Stimulated activated CD4-positive, alpha-beta T cell treated with anti-CD3 and anti-CD28 coated beads, Interleukin-15, amount 100 ng/mL, for 24 hours (primary cell): ENCODE data around the gene CNTROB.
"Not testable (repeated sequence)": the region's sequence is repeated elsewhere in the genome, so short reads cannot be mapped to it uniquely, and the experiment has no call there.

Experiments used
- DNase-seq: peaks from one replicate; pipeline ENCODE4 v3.0.0-alpha.2; 2020

The CNTROB gene

DNA sequence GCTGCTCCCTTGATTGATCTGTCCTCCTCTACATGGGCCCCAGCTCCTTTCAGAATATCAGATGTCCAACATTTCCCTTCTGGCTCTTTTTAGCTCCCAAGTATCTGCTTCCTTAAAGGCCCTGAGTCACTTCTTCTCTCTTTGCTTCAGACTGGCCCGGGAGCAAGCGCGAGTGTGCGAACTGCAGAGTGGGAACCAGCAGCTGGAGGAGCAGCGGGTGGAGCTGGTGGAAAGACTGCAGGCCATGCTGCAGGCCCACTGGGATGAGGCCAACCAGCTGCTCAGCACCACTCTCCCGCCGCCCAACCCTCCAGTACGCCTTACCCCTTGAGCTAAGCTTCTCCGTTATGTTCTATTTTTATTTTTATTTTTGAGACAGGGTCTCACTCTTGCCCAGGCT lies 12.3 kb downstream of the CNTROB start:
- no peak for DNase-seq

DNA sequence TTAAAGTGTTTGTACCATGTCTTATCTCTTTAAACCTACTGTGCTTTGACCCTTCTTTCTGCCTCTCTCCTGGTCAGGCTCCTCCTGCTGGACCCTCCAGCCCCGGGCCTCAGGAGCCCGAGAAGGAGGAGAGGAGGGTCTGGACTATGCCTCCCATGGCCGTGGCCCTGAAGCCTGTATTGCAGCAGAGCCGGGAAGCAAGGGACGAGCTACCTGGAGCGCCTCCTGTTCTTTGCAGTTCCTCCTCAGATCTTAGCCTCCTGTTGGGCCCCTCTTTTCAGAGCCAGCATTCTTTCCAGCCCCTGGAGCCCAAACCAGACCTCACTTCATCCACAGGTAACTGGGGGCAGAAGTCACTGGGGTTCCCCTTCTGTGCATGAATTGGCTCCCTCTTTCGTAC lies 13.6 kb downstream of the CNTROB start:
- DNase-seq: no peak

GRCh38 chr17:7946441-7946840 lies 14.4 kb downstream of the CNTROB start:
- DNase-seq: no peak

DNA sequence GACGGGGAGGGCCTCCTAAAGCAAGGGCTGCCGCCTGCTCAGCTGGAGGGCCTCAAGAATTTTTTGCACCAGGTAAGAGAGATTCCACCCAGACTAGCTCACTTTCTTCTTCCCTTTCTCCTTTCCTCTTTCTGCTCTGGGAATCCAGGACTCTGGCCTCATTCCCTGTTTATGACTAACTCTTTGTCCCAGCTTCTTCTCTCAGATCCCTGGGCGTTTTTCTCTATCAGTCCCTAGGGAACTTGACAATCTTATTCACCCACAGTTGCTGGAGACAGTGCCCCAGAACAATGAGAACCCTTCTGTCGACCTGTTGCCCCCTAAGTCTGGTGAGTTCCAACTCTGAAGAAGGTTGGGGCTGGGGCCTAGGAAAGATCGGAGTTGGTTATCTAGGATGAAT lies 15.6 kb downstream of the CNTROB start:
- no peak for DNase-seq

DNA sequence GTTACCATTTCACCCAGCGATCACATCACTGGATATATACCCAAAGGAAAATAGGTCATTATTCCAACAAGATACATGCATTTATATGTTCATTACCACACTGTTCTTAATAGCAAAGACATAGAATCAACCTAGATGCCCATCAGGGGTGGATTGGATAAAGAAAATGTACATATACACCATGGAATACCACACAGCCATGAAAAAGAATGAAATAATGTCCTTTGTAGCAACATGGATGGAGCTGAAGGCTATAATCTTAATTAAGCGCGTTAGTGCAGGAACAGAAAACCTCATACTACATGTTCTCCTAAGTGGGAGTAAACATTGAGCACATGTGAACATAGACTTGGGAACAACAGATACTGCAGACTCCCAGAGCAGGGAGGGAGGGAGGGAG lies 18.6 kb downstream of the CNTROB start:
- DNase-seq: no peak

DNA sequence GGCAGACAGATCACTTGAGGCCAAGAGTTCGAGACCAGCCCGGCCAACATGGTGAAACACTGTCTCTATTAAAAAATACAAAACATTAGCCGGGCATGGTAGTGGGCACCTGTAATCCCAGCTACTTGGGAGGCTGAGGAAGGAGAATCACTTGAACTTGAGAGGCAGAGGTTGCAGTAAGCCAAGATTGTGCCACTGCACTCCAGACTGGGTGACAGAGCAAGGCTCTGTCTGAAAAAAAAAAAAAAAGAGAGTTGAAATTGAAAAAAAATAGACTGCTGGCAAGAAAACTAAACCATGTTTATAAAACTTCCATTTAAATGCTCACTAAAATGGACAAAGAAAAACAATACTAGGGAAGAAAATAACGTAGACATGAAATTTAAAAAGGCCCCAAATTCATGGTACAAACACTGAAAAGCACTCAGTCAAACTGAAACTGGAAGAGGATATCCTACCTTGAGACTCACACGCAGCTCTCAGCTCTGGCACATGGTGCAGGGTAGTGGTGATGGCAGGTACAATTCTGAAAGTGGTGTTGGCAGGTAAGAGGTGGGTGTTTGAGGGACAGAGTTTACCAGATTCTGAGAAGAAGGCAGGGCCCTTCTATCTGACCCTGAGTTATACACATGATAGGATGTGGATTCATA lies 19.3 kb downstream of the CNTROB start:
- peak; percentile 68 for DNase-seq

DNA sequence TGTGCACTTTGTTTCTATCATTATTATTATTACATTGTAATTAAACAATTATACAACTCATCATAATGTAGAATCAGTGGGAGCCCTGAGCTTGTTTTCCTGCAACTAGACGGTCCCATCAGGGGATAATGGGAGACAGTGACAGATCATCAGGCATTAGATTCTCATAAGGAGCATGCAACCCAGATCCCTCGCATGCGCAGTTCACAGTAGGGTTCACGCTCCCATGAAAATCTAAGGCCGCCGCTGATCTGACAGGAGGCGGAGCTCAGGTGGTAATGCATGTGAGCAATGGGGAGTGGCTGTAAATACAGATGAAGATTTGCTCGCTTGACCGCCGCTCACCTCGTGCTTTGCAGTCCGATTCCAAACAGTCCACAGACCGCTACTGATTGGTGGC lies 21.3 kb downstream of the CNTROB start:
- DNase-seq: not testable (repeated sequence)

DNA sequence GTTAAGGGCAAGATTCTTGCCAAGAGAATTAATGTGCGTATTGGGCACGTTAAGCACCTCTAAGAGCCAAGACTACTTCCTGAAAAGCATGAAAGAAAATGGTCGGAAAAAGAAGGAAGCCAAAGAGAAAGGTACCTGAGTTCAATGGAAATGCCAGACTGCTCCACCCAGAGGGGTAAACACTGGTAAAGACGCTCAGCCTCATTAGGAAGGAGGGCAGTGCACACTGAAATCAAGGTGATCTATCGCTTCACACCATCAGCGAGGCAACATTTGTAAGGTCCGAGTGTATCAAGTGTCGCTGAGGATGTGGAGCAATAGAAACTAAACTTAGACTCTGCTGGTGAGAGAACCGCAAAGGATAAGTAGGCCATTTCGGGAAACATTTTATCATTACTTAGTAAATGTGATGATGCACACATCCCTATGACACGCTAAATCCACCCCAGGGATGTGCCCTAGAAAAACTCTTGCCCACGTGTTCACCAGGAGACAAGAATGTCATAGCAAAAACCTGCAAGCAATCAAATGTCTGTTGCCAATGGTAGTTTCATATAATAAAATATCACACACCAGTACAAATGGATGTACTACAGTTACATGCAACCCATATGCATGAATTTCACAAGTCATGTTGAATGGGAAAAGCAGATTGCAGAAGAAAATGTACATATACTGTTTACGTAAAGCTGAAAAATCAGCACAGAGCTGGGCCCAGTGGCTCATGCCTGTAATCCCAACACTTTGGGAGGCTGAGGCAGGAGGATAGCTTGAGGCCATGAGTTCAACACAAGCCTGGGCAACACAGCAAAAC lies 23.6 kb downstream of the CNTROB start:
- DNase-seq: no peak

DNA sequence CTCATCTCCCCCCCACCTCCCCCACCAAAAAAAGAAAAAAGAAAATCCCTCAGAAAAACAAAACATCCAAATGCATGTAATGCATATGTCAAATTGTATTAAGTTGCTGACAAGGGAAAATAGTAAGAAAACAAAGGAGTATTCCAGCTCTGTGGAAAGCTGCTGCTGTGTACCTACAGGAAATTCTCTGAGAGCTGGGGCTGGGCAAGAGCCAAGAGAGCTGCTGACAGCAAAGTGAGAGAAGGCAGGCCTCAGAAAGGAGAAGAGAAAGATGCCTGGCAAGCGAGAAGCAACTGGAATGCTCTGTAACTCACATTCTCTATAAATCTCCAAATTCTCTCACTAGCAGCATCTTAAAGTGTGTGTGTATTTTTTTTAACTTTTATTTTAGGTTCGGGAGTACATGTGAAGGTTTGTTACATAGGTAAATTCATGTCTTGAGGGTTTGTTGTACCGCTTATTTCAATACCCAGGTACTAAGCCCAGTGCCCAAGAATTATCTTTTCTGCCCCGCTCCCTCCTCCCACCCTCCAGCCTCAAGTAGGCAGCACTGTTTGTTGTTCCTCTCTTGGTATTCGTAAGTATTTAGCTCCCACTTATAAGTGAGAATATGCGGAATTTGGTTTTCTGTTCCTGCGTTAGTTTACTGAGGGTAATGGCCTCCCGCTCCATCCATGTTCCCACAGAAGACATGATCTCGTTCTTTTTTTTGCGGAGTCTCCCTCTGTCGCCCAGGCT lies 24.4 kb downstream of the CNTROB start:
- DNase-seq: no peak

- no peak for DNase-seq
Observed at GRCh38 chr17:7959503-7960253, 27.7 kb downstream of the CNTROB start.

- DNase-seq: no peak
Observed at GRCh38 chr17:7961421-7961820, 29.4 kb downstream of the CNTROB start.

GRCh38 chr17:7967751-7968150 lies 35.7 kb downstream of the CNTROB start:
- DNase-seq: no peak

DNA sequence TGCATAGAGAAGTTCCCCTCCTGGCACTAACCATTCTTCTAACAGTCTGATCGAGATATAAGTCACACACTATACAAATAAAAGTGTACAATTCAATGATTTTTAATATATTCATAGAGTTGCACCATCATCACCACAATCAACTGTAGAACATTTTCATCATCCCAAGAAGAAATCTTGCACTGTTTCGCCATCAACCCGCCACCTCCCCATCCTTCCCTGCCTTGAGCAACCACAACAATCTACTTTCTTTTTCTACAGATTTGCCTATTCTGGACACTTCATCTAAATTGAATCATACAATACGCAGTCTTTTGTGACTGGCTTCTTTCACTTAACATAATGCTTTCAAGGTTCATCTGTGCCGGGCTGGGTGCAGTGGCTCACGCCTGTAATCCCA lies 37.4 kb downstream of the CNTROB start:
- DNase-seq: no peak

DNA sequence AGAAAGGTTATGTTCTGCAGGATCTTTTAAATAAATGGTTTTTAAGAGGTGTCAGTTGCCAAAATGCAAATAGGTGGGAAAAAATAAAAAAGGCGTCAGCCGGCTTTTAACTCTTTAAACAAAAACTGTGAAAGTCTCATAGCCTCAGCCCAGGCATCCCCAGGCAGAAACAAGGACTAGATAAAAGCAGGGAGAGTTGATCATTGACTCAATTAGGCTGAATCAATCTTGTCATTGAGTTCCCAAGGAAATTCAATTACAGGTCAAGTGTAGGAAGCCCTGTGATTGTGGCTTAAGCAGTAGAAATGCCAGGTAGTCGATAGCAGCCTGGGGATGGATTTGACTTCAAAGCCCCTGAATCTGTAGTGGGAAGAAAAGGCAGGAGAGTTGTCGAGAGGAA lies 39.6 kb downstream of the CNTROB start:
- no peak for DNase-seq

- no peak for DNase-seq
Observed at GRCh38 chr17:7972131-7972785, 40.3 kb downstream of the CNTROB start.

- DNase-seq: no peak
Observed at GRCh38 chr17:7974638-7975131, 42.7 kb downstream of the CNTROB start.

DNA sequence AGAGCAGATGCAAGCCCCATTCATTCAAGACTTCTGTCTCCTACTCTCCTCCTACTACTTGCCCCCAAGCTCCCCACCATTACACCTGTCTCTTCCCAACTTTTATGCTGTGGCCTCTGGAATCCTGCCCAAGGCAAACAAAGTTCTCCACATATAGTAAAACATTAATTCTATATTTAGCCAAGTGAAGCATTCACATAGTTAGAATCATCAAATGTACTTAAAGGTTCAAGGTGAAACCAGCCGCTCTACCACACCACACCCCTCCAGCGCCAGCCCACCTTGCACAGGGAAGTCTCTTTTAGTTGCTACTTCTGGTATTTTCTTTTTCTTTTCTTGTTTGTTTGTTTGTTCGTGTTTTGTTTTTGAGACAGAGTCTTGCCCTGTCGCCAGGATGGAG lies 45.0 kb downstream of the CNTROB start:
- DNase-seq: no peak

DNA sequence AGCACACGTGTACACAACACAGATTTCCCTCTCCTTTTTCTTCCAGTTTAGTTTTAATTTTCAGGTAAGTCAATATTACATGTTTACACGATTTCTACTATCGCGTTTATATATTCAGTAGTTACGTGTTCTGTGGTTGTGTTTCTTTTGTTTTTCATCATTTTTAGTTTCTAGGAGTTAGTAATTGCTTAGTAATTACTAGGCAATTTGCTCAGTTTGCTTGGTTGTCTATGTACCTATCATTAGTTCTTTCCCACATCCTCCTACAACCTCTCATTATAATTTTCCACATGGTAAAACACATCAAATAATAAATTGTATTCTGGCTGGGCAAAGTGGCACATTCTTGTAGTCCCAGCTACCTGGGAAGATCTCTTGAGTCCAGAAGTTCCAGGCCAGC lies 45.8 kb downstream of the CNTROB start:
- DNase-seq: no peak

- DNase-seq: no peak
Observed at GRCh38 chr17:7982173-7982572, 50.2 kb downstream of the CNTROB start.

GRCh38 chr17:7982666-7983065 lies 50.7 kb downstream of the CNTROB start:
- DNase-seq: no peak

DNA sequence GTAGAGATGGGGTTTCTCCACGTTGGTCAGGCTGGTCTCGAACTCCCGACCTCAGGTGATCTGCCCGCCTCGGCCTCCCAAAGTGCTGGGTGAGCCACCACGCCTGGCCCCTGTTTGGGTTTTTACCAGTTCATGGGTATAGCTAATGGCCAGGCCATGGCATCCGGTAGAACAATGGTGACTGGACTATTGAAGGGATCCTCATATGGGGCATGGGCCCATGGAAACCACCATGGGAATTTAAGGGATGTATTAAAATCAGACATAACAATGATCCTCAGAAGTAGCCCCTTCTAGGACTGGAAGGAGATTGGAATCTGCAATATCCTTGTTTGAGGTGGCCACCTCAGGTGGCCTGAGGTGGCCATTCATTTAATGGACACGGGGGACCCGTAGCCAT lies 52.9 kb downstream of the CNTROB start:
- no peak for DNase-seq

DNA sequence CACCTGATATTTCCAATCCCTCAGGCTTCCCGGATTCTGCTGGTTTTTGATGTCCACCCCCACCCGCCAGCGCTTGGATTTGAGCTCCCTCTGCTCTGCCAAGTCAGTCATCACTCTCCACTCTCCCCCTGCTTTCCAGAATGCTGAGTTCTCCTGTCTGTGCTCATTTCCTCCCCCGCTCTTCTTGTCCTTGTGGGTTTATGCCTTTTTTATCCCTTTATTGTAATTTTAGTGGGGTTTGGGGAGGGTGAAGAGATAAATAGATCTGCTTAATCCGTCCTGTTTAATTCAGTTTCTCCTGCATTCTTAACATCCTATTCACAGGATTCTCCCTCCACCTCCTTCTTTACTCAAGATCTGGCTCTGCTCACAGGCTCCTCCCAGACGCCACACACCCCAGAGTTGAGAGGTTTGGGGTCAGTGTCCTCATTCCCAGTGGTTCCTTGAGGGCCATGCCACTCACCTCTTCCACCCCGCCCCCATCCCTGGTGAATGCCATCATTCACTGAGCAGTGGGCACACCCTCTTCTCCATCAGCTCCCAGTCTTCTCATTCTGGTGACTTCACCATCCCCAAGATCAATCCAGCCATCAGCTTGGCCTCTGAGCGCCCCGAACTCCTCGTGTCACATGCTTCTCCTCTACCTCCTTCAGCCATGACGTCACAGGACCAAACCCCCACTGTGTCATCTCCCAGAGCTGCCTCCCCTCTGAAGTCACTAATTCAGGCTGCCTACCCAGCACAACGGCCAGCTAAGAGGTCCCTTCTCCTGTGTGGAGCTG lies 55.3 kb downstream of the CNTROB start:
- DNase-seq: no peak
